GM23248 (cell line): Measurements from ENCODE around the gene TMEM250. TPM values are rescaled to one million over a fixed set of nuclear protein-coding genes. Genes with fewer than 3 reads are reported as not detected.
A peak's percentile ranks its signal among the peaks of the same experiment; 100 is the strongest.

ENCODE experiments used
- DNase-seq: peaks from one replicate; pipeline ENCODE4 v3.0.0-alpha.2; 2015
- H2AFZ ChIP-seq: fragments of 200-600 bp; sonication (generic); 2 replicates; pipeline ENCODE4 v1.6.1; 2016; ENCODE audit warnings: antibody characterized with exemption
- H3F3A ChIP-seq: fragments of 200-600 bp; sonication (generic); 2 replicates; pipeline ENCODE4 v1.6.1; 2016; ENCODE audit warnings: mild to moderate bottlenecking, antibody characterized with exemption, mixed run types; ENCODE audit not compliant: insufficient read depth
- H3K27ac ChIP-seq: fragments of 200-600 bp; sonication (generic); 2 replicates; pipeline ENCODE4 v1.5.1; 2016; ENCODE audit warnings: mild to moderate bottlenecking
- H3K27me3 ChIP-seq: fragments of 200-600 bp; sonication (generic); replicated peaks from 2 replicates; pipeline ENCODE4 v1.6.1; 2016; ENCODE audit warnings: mild to moderate bottlenecking; ENCODE audit not compliant: insufficient read depth
- H3K36me3 ChIP-seq: fragments of 200-600 bp; sonication (generic); 2 replicates; pipeline ENCODE4 v1.6.1; 2016; ENCODE audit warnings: low read depth, mild to moderate bottlenecking
- H3K4me1 ChIP-seq: fragments of 200-600 bp; sonication (generic); 2 replicates; pipeline ENCODE4 v1.6.1; 2016; ENCODE audit warnings: mild to moderate bottlenecking; ENCODE audit not compliant: insufficient read depth
- H3K4me2 ChIP-seq: fragments of 200-600 bp; sonication (generic); one replicate; pipeline ENCODE4 v1.6.1; 2016; ENCODE audit warnings: mild to moderate bottlenecking; ENCODE audit not compliant: unreplicated experiment
- H3K4me3 ChIP-seq: fragments of 200-600 bp; sonication (generic); 2 replicates; pipeline ENCODE4 v1.5.1; 2016; ENCODE audit warnings: mild to moderate bottlenecking
- H3K79me2 ChIP-seq: fragments of 200-600 bp; sonication (generic); 2 replicates; pipeline ENCODE4 v1.6.1; 2016; ENCODE audit warnings: mild to moderate bottlenecking; ENCODE audit not compliant: insufficient read depth
- H3K9ac ChIP-seq: fragments of 200-600 bp; sonication (generic); 2 replicates; pipeline ENCODE4 v1.6.1; 2016; ENCODE audit warnings: mild to moderate bottlenecking
- H3K9me2 ChIP-seq: fragments of 200-600 bp; sonication (generic); 2 replicates; pipeline ENCODE4 v1.6.1; 2016; ENCODE audit warnings: mixed run types, mild to moderate bottlenecking, moderate library complexity; ENCODE audit not compliant: insufficient read depth
- H3K9me3 ChIP-seq: fragments of 200-600 bp; sonication (generic); one replicate; pipeline ENCODE4 v1.6.1; 2017; ENCODE audit warnings: low read depth
- H4K20me1 ChIP-seq: fragments of 200-600 bp; sonication (generic); 2 replicates; pipeline ENCODE4 v1.6.0; 2016; ENCODE audit not compliant: insufficient read depth
- EZH2 ChIP-seq: fragments of 200-600 bp; sonication (generic); IDR thresholded peaks from 2 replicates; pipeline ENCODE4 v1.6.1; 2018; ENCODE audit warnings: antibody characterized with exemption, mild to moderate bottlenecking; ENCODE audit not compliant: insufficient read depth, poor library complexity, severe bottlenecking
- EZH2phosphoT487 ChIP-seq: fragments of 200-600 bp; sonication (generic); IDR thresholded peaks from 2 replicates; pipeline ENCODE4 v1.6.1; 2018; ENCODE audit warnings: antibody characterized with exemption, moderate library complexity, mild to moderate bottlenecking, low read depth; ENCODE audit not compliant: insufficient read depth
- WGBS, 2 experiments: methylation state at CpG; one replicate each; pipeline ENCODE4 v1.1.6; 2015 to 2017; ENCODE audit warnings: low lambda C conversion rate in 2 of 2, low coverage in 1 of 2; ENCODE audit errors: missing lambda C conversion rate in 2 of 2; 5-methylcytosine and 5-hydroxymethylcytosine counted together
- in situ Hi-C: fragments of 300-500 bp; cut with MboI; formaldehyde crosslinking; loops from 2 replicates; pipeline ENCODE4 v1.15.0; 2020
- polyA plus RNA-seq: library from polyadenylated mRNA; unstranded; fragments of >200 nt; fragmentation: Nextera tagmentation; extraction: Ambion mirVana; gene quantifications from 2 replicates; pipeline ENCODE4 v1.2.1, GENCODE V29; 2016
- total RNA-seq: library from RNA; depleted of rRNA; stranded (reverse); fragments of >200 nt; shearing (Covaris generic); gene quantifications from 2 replicates; pipeline ENCODE4 v1.2.3, GENCODE V29; 2014

TMEM250 gene
- total and polyA plus RNA-seq, 2 experiments from 2014 or later = 25.9 to 69.7 TPM

DNA sequence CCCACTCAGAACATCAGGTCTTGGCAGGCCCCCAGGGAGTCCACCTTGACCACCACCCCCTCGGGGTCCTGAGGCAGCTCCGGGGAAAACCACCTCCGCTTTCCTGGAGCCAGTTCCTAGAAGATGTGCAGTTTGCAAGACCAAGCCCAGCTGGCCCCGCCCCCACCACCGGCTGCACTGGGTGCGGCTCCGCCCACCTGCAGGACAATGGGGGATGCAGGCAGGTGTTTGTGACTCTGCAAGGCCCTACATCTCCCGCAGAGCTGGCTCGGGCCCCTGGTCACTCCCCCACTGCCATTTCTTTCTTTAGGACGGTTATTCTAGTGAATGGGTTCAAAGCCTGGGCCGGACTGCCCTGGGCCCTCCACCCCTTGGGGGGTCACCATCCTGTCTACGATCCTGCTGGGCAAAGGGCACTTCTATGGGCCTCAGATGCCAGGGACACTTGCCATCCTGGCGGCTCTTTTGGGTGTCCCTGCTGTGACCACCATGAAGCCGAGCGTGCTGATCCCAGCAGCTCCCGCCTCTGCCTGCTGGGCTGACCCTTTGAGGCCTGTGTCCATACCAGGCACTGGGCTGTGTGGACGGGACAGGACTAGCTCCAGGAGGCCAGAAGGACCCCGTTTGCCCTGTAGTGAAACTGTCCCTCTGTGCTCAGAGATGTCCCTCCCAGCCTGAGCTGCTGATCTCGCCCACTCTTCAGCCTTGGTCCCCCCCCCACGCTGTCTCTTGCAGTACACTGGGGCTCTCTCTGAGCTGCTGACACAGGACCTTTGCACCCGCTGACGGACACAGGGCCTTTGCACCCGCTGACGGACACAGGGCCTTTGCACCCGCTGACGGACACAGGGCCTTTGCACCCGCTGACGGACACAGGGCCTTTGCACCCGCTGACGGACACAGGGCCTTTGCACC is 17.7 kb downstream of the TMEM250 start:
- Histone ChIP-seq H2AFZ (no peak overlapping the region), H3F3A (no peaks in the 10 kb centered on the region; the same call in 1 of the 2 replicates)

DNA sequence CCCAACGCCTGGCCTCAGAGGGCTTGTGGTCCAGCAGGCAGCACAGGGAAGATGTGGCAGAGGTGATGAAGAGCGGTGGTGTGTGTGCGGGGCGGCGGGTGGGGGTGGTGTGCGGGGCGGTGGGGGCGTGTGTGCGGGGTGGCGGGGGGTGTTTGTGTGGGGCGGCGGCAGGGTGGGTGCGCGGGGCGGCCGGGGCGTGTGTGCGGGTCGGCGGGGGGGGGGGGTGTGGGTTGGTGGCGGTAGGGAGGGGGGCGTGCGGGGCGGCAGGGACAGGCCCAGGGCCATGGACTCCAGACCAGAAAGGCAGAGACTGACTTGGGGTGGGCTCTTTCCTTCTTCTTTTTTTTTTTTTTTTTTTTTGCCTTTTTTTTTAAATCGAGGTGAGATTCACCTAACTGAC is 19.1 kb downstream of the TMEM250 start:
- in situ Hi-C loops = no loop called here
- no peak for TF ChIP-seq EZH2
- no peak for TF ChIP-seq EZH2phosphoT487
- no peak for DNase-seq
- no peaks in the 10 kb centered on the region for H3K27me3 ChIP-seq
- H2AFZ ChIP-seq = no peak overlapping the region
- H4K20me1 ChIP-seq = no peaks in the 10 kb centered on the region
- no peak overlapping the region for H3K27ac ChIP-seq
- H3K79me2 ChIP-seq = 0 out of 2 replicates have a peak, but pooled peaks cover under 1% of the 10 kb centered on the region
- no peak overlapping the region for H3K4me2 ChIP-seq
- no peak overlapping the region for H3K9ac ChIP-seq
- no peaks in the 10 kb centered on the region for H3K9me2 ChIP-seq
- 43 to 63% methylated on average over 1 to 25 of the region's 25 CpGs for WGBS, 2 experiments
- H3K9me3 ChIP-seq = no peaks in the 10 kb centered on the region
- no peaks in the 10 kb centered on the region for H3K4me1 ChIP-seq
- H3K36me3 ChIP-seq = no peaks in the 10 kb centered on the region
- no peak overlapping the region for H3K4me3 ChIP-seq
- H3F3A ChIP-seq = no peaks in the 10 kb centered on the region; the same call in 1 of the 2 replicates

More for the DNA sequence above, 17.7 kb downstream of the TMEM250 start:
- Histone ChIP-seq H3K4me2 (no peak overlapping the region), H3K9me3 (no peaks in the 10 kb centered on the region), H3K4me1 (peaks cover 6% of the 10 kb centered on the region; the same call in 1 of the 2 replicates), H3K27me3 (no peaks in the 10 kb centered on the region), H3K27ac (no peak overlapping the region), H3K4me3 (no peak overlapping the region), H3K9ac (no peak overlapping the region), H3K36me3 (no peaks in the 10 kb centered on the region), H3K9me2 (no peaks in the 10 kb centered on the region), H3K79me2 (no peaks in the 10 kb centered on the region), H4K20me1 (no peaks in the 10 kb centered on the region)
- no peak for DNase-seq
- WGBS, 2 experiments = 64 to 65% methylated on average over 25 to 28 of the region's 30 CpGs
- in situ Hi-C loops = no loop called here
- no peak for TF ChIP-seq EZH2phosphoT487
- TF ChIP-seq EZH2 = no peak

DNA sequence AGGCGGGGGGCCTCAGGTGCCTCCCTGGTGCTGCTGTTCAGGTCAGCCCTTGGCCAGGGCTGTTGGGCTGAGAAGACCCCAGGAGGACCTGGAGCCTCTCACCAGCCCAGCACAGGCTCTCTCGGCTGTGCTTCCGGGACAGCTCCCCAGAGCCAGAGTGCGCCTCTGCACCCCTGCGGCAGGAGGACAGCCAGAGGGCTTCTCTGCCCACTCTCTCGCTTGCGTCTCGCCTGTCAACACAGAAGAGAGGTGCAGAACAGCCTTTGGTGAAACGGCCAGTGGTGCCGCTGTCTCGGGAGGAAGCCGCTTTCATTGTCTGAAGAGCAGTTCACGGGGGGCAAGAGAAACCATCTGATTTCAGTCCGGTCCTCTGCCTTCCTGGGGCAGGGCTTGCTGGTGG is 19.8 kb downstream of the TMEM250 start:
- WGBS, 2 experiments = 46 to 56% methylated on average over 13 to 14 of the region's 14 CpGs
- no peaks in the 10 kb centered on the region for H4K20me1 ChIP-seq
- H3K4me2 ChIP-seq = no peak overlapping the region
- H3K36me3 ChIP-seq = no peaks in the 10 kb centered on the region
- no peaks in the 10 kb centered on the region for H3K27me3 ChIP-seq
- H3K4me1 ChIP-seq = no peaks in the 10 kb centered on the region
- H3K79me2 ChIP-seq = peaks cover 7% of the 10 kb centered on the region; the same call in 1 of the 2 replicates
- TF ChIP-seq EZH2phosphoT487 (no peak), EZH2 (no peak)
- in situ Hi-C loops = no loop called here
- H3K9ac ChIP-seq = no peak overlapping the region
- no peak overlapping the region for H3K4me3 ChIP-seq
- DNase-seq = peak; percentile 8
- H3K9me3 ChIP-seq = no peaks in the 10 kb centered on the region
- no peak overlapping the region for H2AFZ ChIP-seq
- H3K27ac ChIP-seq = no peak overlapping the region
- no peaks in the 10 kb centered on the region for H3K9me2 ChIP-seq
- H3F3A ChIP-seq = no peaks in the 10 kb centered on the region; the same call in 1 of the 2 replicates

DNA sequence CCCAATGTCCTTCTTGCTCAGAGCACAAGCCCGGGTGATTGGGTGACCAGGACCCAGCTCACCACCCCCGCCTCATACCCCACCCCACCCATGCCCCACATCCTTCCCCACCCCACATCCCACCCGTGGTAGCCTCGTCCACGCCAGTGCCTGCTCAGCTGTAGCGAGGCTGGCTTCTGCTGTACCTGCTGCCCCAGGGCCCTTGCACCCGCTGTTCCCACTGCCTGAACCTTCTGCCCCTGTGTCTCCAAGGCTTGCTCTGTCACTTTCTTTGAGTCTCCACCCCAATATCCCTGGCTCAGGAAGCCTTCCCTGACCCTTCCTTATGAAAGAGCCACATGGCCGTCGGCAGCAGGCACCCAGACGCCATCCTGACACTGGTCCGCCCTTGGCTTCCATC is 20.5 kb downstream of the TMEM250 start:
- H3K4me3 ChIP-seq = no peak overlapping the region
- in situ Hi-C loops = no loop called here
- H3K27ac ChIP-seq = no peak overlapping the region
- DNase-seq = no peak
- no peak overlapping the region for H2AFZ ChIP-seq
- peaks cover 4% of the 10 kb centered on the region for H3K4me1 ChIP-seq
- TF ChIP-seq EZH2phosphoT487 (no peak), EZH2 (no peak)
- no peaks in the 10 kb centered on the region for H3K36me3 ChIP-seq
- peaks cover 14% of the 10 kb centered on the region for H3K79me2 ChIP-seq
- H3K4me2 ChIP-seq = no peak overlapping the region
- H3K27me3 ChIP-seq = no peaks in the 10 kb centered on the region
- no peaks in the 10 kb centered on the region for H3K9me3 ChIP-seq
- no peaks in the 10 kb centered on the region for H4K20me1 ChIP-seq
- no peak overlapping the region for H3K9ac ChIP-seq
- no peaks in the 10 kb centered on the region; the same call in 1 of the 2 replicates for H3F3A ChIP-seq
- WGBS, 2 experiments = 89 to 91% methylated on average over 8 to 11 of the region's 11 CpGs
- no peaks in the 10 kb centered on the region for H3K9me2 ChIP-seq
